Measurements from ENCODE around the gene SCYGR2.

The SCYGR2 gene

DNA sequence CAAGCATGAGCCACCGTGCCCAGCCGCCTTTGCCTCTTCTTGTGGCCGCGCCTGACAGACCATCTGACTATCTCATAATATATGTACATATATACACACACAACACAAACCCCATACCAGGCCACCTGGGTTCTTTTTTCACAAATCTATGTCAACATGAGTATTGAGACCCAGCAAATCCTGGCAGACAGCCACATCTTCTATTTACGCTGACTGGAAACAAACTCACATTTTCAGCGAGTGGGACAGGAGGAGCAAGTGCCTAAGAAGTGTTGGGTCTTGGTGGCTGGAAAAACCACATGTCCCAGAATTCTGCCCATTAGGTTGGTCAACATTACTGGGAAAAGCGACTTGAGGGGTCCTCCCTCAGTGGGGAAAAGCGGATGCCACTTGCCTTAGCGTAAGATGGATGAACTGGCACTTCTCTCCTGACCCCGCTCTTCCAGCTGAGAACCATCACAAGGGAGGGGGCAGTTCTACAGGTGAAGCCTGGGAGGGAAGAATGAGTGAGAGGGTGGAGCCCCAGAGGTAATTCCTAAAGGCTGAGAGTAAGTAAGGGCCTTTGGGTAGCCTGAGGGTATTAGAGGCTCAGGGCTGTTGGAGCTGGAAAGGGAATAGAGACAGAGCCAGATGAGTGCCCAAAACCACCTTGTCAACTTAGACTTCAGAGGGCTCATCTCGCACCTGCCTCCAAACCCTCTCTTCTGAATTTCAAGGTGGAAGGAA, 14.0 kb downstream of the SCYGR2 start:
- in situ Hi-C loops (cut with HindIII; ENCODE audit: low sequenced_read_pairs) = no loop called here

- in situ Hi-C loops (cut with HindIII; ENCODE audit: low sequenced_read_pairs) = no loop called here
Measured at GRCh38 chr2:227613272-227613660, 14.6 kb downstream of the SCYGR2 start.

DNA sequence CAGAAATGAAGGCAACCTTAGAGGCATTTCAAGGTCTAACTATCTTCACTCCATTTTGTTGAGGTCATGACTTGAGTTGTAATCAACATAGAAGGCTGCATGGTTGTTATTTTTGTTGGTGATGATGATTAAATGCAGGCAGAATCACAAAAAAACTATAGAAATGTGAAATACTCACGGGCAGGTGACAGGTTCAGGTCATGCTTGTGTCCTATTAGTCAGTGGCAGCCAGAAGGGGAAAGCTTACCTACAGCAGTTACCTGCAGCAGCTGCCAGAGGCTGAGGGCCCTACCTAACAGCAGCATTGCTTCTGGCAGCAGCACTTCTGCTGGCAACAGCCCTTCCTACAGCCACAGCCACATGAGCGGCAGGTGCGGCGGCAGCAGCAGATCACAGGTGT, 15.6 kb downstream of the SCYGR2 start:
- in situ Hi-C loops (cut with HindIII; ENCODE audit: low sequenced_read_pairs) = no loop called here

DNA sequence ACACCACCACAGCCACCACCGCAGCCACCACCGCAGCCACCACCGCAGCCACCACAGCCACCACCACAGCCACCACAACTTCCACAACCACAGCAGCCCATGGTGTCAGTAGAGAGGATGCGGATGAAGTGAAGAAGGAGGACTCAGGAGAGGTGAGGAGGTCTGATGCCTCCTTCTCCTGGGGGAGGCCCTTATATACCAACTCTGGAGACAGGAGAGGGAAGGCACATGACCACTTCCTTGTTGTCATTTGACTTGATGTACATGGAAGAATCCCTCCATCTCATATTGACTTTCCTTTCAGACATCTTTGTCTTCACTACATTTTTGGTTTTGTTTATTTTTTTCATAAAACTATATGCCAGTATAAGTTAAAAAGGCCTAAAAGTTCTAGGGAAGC, 16.0 kb downstream of the SCYGR2 start, which contains the start of gene SCYGR3:
TSS of gene SCYGR3 (minus strand) at position 101 of the 400 bp plus-strand sequence. CDS start at position 101, 0 bp downstream.
- in situ Hi-C loops (cut with HindIII; ENCODE audit: low sequenced_read_pairs) = no loop called here

DNA sequence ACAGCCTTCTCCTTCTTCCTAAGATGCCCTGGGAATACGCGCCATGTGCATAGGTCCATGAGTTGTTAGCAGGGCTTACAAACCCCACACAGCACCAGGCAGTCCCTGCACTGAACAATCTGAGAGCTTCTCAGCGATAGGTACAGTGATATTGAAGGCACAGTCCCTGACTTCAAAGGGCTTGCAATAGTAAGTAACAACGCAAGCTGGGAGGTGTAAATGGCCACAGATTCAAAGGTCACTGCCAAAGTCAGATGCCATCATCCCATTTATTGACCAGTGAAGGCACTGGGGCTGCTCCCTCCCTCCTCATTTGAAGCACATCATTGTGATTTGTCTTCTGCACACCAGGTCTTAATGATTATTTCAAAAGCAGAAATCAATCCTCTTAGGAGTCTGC, 16.5 kb downstream of the SCYGR2 start:
- in situ Hi-C loops (cut with HindIII; ENCODE audit: low sequenced_read_pairs) = no loop called here

DNA sequence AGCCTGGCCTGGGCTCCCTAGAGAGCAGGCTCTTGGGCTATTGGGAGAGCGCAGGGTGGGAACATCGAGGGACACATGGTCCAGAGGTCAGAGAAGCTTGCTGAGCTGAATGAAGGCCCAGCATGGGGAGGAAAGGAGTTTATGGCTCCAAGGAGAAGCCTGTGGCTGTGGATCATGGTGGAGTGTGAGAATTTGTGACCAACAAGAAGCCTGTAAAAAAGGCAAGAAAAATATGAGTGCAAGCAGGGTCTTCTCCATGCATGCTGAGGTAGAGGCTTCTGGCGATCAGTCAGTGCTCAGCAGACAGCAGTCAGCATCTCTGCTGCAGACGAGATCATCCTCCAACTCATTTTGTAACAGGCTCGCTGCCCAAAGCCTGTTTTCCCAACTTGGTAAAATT, 17.2 kb downstream of the SCYGR2 start:
- in situ Hi-C loops (cut with HindIII; ENCODE audit: low sequenced_read_pairs) = no loop called here

GRCh38 chr2:227616631-227617030, 17.9 kb downstream of the SCYGR2 start:
- in situ Hi-C loops (cut with HindIII; ENCODE audit: low sequenced_read_pairs) = no loop called here

GRCh38 chr2:227617316-227618230, 18.9 kb downstream of the SCYGR2 start, which contains the start of gene SCYGR4:
Gene SCYGR4, plus strand, starts transcription at chr2:227617498. Its CDS starts 0 bp downstream, at chr2:227617498.
- in situ Hi-C loops (cut with HindIII; ENCODE audit: low sequenced_read_pairs) = no loop called here

- in situ Hi-C loops (cut with HindIII; ENCODE audit: low sequenced_read_pairs) = no loop called here
Measured at GRCh38 chr2:227623226-227623625, 24.5 kb downstream of the SCYGR2 start.

DNA sequence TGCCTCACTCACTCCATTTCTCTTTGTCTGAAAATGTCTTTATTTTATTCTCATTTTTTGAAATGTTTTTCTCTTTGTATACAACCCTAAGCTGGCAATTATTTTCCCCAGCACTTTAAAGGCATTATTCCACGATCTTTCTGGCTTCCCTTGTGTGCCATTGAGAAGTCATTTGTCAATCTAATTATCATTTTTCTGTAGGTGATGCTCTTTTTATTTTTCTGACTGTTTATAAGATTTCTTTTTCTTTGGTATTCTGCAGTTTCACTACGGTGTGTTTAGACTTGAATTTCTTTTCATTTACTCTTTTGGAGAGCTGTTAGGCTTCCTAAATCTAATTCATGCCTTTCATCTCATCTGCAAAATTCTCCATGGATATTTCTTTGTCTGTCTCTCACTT, 26.7 kb downstream of the SCYGR2 start:
- in situ Hi-C loops (cut with HindIII; ENCODE audit: low sequenced_read_pairs) = loop anchor here (25.0 kb wide), 1 partner anchor 262 kb away; no protein-coding TSS in a partner anchor

GRCh38 chr2:227626580-227627151, 28.0 kb downstream of the SCYGR2 start:
- in situ Hi-C loops (cut with HindIII; ENCODE audit: low sequenced_read_pairs) = loop anchor here (25.0 kb wide), 1 partner anchor 261 kb away; no protein-coding TSS in a partner anchor

- in situ Hi-C loops (cut with HindIII; ENCODE audit: low sequenced_read_pairs) = loop anchor here (25.0 kb wide), 1 partner anchor 260 kb away; no protein-coding TSS in a partner anchor
Measured at GRCh38 chr2:227627769-227628168, 29.1 kb downstream of the SCYGR2 start.

DNA sequence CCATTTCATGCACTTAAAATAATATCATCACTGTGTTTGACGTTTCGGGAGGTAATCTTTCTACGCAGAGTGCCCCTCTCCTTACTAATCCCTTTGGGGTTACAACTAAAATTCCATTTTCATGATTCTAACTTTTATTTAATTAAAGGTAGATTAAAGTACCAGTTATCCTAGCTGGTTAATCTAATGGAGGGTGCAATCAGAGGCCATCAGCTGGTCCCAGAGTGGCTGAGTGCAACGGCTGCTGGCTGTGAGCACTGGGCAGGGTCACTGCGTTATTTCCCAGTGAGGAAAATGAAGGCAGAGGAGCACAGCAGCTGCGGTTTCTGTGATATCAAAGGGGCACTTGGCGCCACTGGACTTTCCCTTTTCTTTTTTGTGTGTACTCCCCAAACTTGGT, 30.7 kb downstream of the SCYGR2 start:
- in situ Hi-C loops (cut with HindIII; ENCODE audit: low sequenced_read_pairs) = loop anchor here (25.0 kb wide), 1 partner anchor 258 kb away; no protein-coding TSS in a partner anchor

- in situ Hi-C loops (cut with HindIII; ENCODE audit: low sequenced_read_pairs) = loop anchor here (25.0 kb wide), 1 partner anchor 257 kb away; no protein-coding TSS in a partner anchor
Measured at GRCh38 chr2:227630322-227630721, 31.6 kb downstream of the SCYGR2 start.

DNA sequence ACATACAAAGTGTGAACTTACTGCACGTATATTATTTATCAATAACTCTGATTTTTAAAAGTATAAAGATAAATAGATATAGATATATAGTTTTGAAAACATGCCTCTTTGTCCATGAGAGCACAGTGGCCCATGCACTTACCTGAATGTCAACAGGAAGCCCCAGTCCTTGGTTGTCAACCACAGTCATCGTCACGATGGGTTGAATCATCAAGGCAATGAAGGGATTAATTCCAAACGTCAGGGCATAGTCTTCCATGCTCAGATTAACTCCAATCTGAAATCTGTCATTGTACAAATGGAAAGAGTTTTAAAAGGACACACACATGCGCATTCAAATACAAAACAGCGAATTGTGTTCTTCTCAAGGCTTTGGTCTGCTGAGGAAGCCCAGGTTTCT, 34.1 kb downstream of the SCYGR2 start:
- in situ Hi-C loops (cut with HindIII; ENCODE audit: low sequenced_read_pairs) = loop anchor here (25.0 kb wide), 1 partner anchor 254 kb away; no protein-coding TSS in a partner anchor

- in situ Hi-C loops (cut with HindIII; ENCODE audit: low sequenced_read_pairs) = loop anchor here (25.0 kb wide), 1 partner anchor 253 kb away; no protein-coding TSS in a partner anchor
Measured at GRCh38 chr2:227634201-227634600, 35.5 kb downstream of the SCYGR2 start.

DNA sequence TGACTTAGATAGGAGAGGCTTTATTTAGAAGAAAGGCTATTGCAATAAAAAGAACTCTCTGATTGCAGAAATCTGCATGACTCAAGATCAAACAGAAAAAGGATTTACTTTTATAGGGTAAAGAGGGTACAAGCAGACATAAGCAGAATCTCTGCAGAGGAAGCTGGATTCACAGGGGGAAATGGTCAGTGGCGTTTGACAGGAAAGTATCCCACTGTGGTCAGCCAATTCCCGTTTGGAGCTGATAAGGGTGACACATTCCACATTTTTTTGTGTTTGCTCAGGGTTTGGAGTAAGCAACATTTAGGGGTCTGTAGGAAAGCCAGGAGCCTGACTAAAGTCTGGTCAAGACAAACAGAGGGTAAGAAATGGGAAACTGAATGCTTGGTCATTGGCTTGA, 44.0 kb downstream of the SCYGR2 start:
- in situ Hi-C loops (cut with HindIII; ENCODE audit: low sequenced_read_pairs) = loop anchor here (25.0 kb wide), 1 partner anchor 245 kb away; no protein-coding TSS in a partner anchor

GRCh38 chr2:227643990-227644551, 45.4 kb downstream of the SCYGR2 start:
- in situ Hi-C loops (cut with HindIII; ENCODE audit: low sequenced_read_pairs) = loop anchor here (25.0 kb wide), 1 partner anchor 243 kb away; no protein-coding TSS in a partner anchor

All from DLD1 (cell line).